Progenitor cell of endocrine pancreas (in vitro differentiated cells): Measurements from ENCODE around the gene CIB4. TPM values are rescaled to one million over a fixed set of nuclear protein-coding genes. Genes with fewer than 3 reads are reported as not detected.

Source experiments
- DNase-seq: peaks from one replicate; pipeline ENCODE4 v3.0.0; 2021; ENCODE audit warnings: low spot score; ENCODE audit not compliant: unreplicated experiment
- H3K27ac Mint-ChIP-seq: 2 replicates; pipeline ENCODE4 v1.8.0; 2021; ENCODE audit warnings: mild to moderate bottlenecking, moderate library complexity, mixed read lengths
- H3K27me3 Mint-ChIP-seq: 2 replicates; pipeline ENCODE4 v1.8.0; 2021; ENCODE audit warnings: mixed read lengths
- H3K36me3 Mint-ChIP-seq: 2 replicates; pipeline ENCODE4 v1.8.0; 2022; ENCODE audit warnings: mixed read lengths; ENCODE audit not compliant: insufficient read depth
- H3K4me1 Mint-ChIP-seq: 2 replicates; pipeline ENCODE4 v1.8.0; 2021; ENCODE audit warnings: low read depth, mixed read lengths
- H3K4me3 Mint-ChIP-seq: 2 replicates; pipeline ENCODE4 v1.8.0; 2021; ENCODE audit warnings: low read depth, mild to moderate bottlenecking, moderate library complexity, mixed read lengths
- H3K9me3 Mint-ChIP-seq: 2 replicates; pipeline ENCODE4 v1.8.0; 2021; ENCODE audit warnings: low read depth, mixed read lengths
- CTCF ChIP-seq: fragments of 200-600 bp; sonication (generic); IDR thresholded peaks from one replicate; pipeline ENCODE4 v1.5.0; 2021; ENCODE audit warnings: antibody characterized with exemption, mild to moderate bottlenecking; ENCODE audit not compliant: unreplicated experiment
- total RNA-seq: library from RNA; stranded (reverse); gene quantifications from 2 replicates; pipeline ENCODE4 v1.2.1, GENCODE V29; 2021

Gene CIB4
- total RNA-seq, 1 donor from 2014 or later = not detected

- peaks cover 3% of the 10 kb centered on the region for H3K9me3 Mint-ChIP-seq
- H3K27ac Mint-ChIP-seq = no peak overlapping the region
- H3K4me3 Mint-ChIP-seq = no peak overlapping the region
- peaks cover 17% of the 10 kb centered on the region for H3K4me1 Mint-ChIP-seq
- no peak for DNase-seq
- no peak for TF ChIP-seq CTCF
- no peaks in the 10 kb centered on the region for H3K36me3 Mint-ChIP-seq
- peaks cover 52% of the 10 kb centered on the region for H3K27me3 Mint-ChIP-seq
These were observed 23.5 kb downstream of the CIB4 start for GRCh38 chr2:26617588-26618083.

GRCh38 chr2:26616706-26617587, 24.2 kb downstream of the CIB4 start:
- DNase-seq = no peak
- Mint-ChIP-seq H3K27ac (no peak overlapping the region), H3K27me3 (peaks cover 52% of the 10 kb centered on the region), H3K9me3 (peaks cover 3% of the 10 kb centered on the region), H3K36me3 (no peaks in the 10 kb centered on the region), H3K4me3 (no peak overlapping the region), H3K4me1 (peaks cover 17% of the 10 kb centered on the region)
- TF ChIP-seq CTCF = no peak

GRCh38 chr2:26615860-26616705, 25.1 kb downstream of the CIB4 start:
- peak; percentile 7 for DNase-seq
- H3K4me3 Mint-ChIP-seq = no peak overlapping the region
- TF ChIP-seq CTCF = no peak
- H3K4me1 Mint-ChIP-seq = peaks cover 18% of the 10 kb centered on the region
- no peaks in the 10 kb centered on the region for H3K36me3 Mint-ChIP-seq
- no peaks in the 10 kb centered on the region for H3K9me3 Mint-ChIP-seq
- no peak overlapping the region for H3K27ac Mint-ChIP-seq
- H3K27me3 Mint-ChIP-seq = peaks cover 44% of the 10 kb centered on the region

- Mint-ChIP-seq H3K4me1 (peaks cover 25% of the 10 kb centered on the region), H3K27me3 (peaks cover 37% of the 10 kb centered on the region), H3K36me3 (no peaks in the 10 kb centered on the region), H3K4me3 (no peak overlapping the region), H3K9me3 (no peaks in the 10 kb centered on the region), H3K27ac (no peak overlapping the region)
- TF ChIP-seq CTCF = no peak
- peak; percentile 5 for DNase-seq
These were observed 25.8 kb downstream of the CIB4 start for GRCh38 chr2:26615336-26615859.
